Measurements from ENCODE around the gene PLA2G4A.

The PLA2G4A gene

GRCh38 chr1:186882372-186883134, 53.8 kb downstream of the PLA2G4A start:
- Histone ChIP-seq H3K4me2 (ENCODE audit: low read length, poor library complexity, severe bottlenecking) (no peak overlapping the region), H2AFZ (ENCODE audit: low read depth, low read length) (no peak overlapping the region), H2BK12ac (ENCODE audit: low read length in 2 of 2) (no peak overlapping the region), H3K23ac (ENCODE audit: low read length in 2 of 2) (no peak overlapping the region), H3K18ac (ENCODE audit: low read depth in 1 of 2, low read length in 2 of 2) (no peak overlapping the region), H3K9ac (ENCODE audit: low read length) (no peak overlapping the region), H3K14ac (ENCODE audit: low read length in 2 of 2) (no peak overlapping the region), H3K9me3 (ENCODE audit: control insufficient read depth, low read length) (peaks cover 14% of the 10 kb centered on the region), H2BK15ac (ENCODE audit: low read depth, poor library complexity, severe bottlenecking) (no peak overlapping the region), H3K36me3 (ENCODE audit: control insufficient read depth in 1 of 2, insufficient read depth in 2 of 2, low read depth in 1 of 2, low read length in 2 of 2) (no peaks in the 10 kb centered on the region), H3K27ac (ENCODE audit: low read length, poor library complexity, severe bottlenecking) (peak overlapping the region; percentile 50), H4K91ac (ENCODE audit: low read length) (no peak overlapping the region), H3K4me1 (ENCODE audit: control insufficient read depth, insufficient read depth, low read depth, low read length) (no peaks in the 10 kb centered on the region), H3K27me3 (ENCODE audit: control insufficient read depth in 1 of 2, insufficient read depth in 1 of 2, low read length in 2 of 2) (no peaks in the 10 kb centered on the region), H4K8ac (ENCODE audit: low read length) (no peak overlapping the region), H2BK120ac (ENCODE audit: low read depth, low read length) (no peak overlapping the region), H3K4ac (ENCODE audit: low read depth in 1 of 2, low read length in 2 of 2) (no peak overlapping the region), H2AK5ac (ENCODE audit: low read length, severe bottlenecking) (no peak overlapping the region), H3K4me3 (ENCODE audit: insufficient read depth in 1 of 2, low read depth in 1 of 2, low read length in 2 of 2) (no peak overlapping the region), H2BK5ac (ENCODE audit: low read depth, low read length, poor library complexity, severe bottlenecking) (no peak overlapping the region), H3K79me1 (replicated peaks; ENCODE audit: low read length, poor library complexity, severe bottlenecking) (no peaks in the 10 kb centered on the region)
- no peak for DNase-seq
- WGBS: 79% methylated on average over 5 of the region's 6 CpGs

DNA sequence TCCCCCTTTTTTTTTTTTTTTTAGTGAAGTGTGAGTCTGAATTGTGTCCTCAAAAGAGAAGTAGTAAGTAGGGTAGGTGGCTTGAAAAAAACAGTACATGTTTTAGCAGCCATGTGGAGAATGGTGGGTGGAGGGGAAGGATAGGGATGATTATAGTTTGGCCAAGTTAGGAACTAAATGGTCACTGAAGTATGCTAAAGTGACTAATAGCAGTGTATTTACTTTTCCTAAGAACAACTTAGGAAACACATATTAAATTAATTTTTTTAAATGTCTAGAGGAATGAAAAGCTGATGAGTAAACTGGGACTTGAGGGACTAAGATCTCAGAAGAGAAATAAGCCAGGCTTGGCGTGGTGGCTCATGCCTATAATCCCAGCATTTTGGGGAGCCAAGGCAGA, 55.5 kb downstream of the PLA2G4A start:
- Histone ChIP-seq H3K9ac (ENCODE audit: low read length) (no peak overlapping the region), H3K9me3 (ENCODE audit: control insufficient read depth, low read length) (peaks cover 14% of the 10 kb centered on the region), H4K8ac (ENCODE audit: low read length) (no peak overlapping the region), H3K4ac (ENCODE audit: low read depth in 1 of 2, low read length in 2 of 2) (no peak overlapping the region), H3K36me3 (ENCODE audit: control insufficient read depth in 1 of 2, insufficient read depth in 2 of 2, low read depth in 1 of 2, low read length in 2 of 2) (no peaks in the 10 kb centered on the region), H2BK120ac (ENCODE audit: low read depth, low read length) (no peak overlapping the region), H2BK15ac (ENCODE audit: low read depth, poor library complexity, severe bottlenecking) (no peak overlapping the region), H2BK5ac (ENCODE audit: low read depth, low read length, poor library complexity, severe bottlenecking) (no peak overlapping the region), H3K79me1 (replicated peaks; ENCODE audit: low read length, poor library complexity, severe bottlenecking) (no peaks in the 10 kb centered on the region), H4K91ac (ENCODE audit: low read length) (no peak overlapping the region), H2AFZ (ENCODE audit: low read depth, low read length) (no peak overlapping the region), H3K23ac (ENCODE audit: low read length in 2 of 2) (no peak overlapping the region), H3K27ac (ENCODE audit: low read length, poor library complexity, severe bottlenecking) (no peak overlapping the region), H3K4me1 (ENCODE audit: control insufficient read depth, insufficient read depth, low read depth, low read length) (no peaks in the 10 kb centered on the region), H3K18ac (ENCODE audit: low read depth in 1 of 2, low read length in 2 of 2) (peak overlapping the region in 1 of 2 experiments; percentile 12), H2BK12ac (ENCODE audit: low read length in 2 of 2) (no peak overlapping the region), H3K27me3 (ENCODE audit: control insufficient read depth in 1 of 2, insufficient read depth in 1 of 2, low read length in 2 of 2) (no peaks in the 10 kb centered on the region), H3K4me3 (ENCODE audit: insufficient read depth in 1 of 2, low read depth in 1 of 2, low read length in 2 of 2) (no peak overlapping the region), H2AK5ac (ENCODE audit: low read length, severe bottlenecking) (no peak overlapping the region), H3K4me2 (ENCODE audit: low read length, poor library complexity, severe bottlenecking) (no peak overlapping the region), H3K14ac (ENCODE audit: low read length in 2 of 2) (no peak overlapping the region)
- DNase-seq: no peak
- WGBS: 70% methylated on average over 1 of the region's 1 CpG

GRCh38 chr1:186887203-186887602, 58.5 kb downstream of the PLA2G4A start:
- no peak overlapping the region for H3K14ac ChIP-seq (ENCODE audit: low read length in 2 of 2)
- WGBS: 44% methylated on average over 1 of the region's 2 CpGs
- H3K4me1 ChIP-seq (ENCODE audit: control insufficient read depth, insufficient read depth, low read depth, low read length): no peaks in the 10 kb centered on the region

GRCh38 chr1:186888367-186888766, 59.6 kb downstream of the PLA2G4A start:
- Histone ChIP-seq H2BK120ac (ENCODE audit: low read depth, low read length) (no peak overlapping the region), H3K14ac (ENCODE audit: low read length in 2 of 2) (no peak overlapping the region), H3K9me3 (ENCODE audit: control insufficient read depth, low read length) (peaks cover 14% of the 10 kb centered on the region), H3K4ac (ENCODE audit: low read depth in 1 of 2, low read length in 2 of 2) (no peak overlapping the region), H3K18ac (ENCODE audit: low read depth in 1 of 2, low read length in 2 of 2) (no peak overlapping the region), H2BK12ac (ENCODE audit: low read length in 2 of 2) (no peak overlapping the region), H3K4me1 (ENCODE audit: control insufficient read depth, insufficient read depth, low read depth, low read length) (no peaks in the 10 kb centered on the region), H4K91ac (ENCODE audit: low read length) (no peak overlapping the region), H3K23ac (ENCODE audit: low read length in 2 of 2) (no peak overlapping the region), H2BK5ac (ENCODE audit: low read depth, low read length, poor library complexity, severe bottlenecking) (no peak overlapping the region), H2AK5ac (ENCODE audit: low read length, severe bottlenecking) (no peak overlapping the region), H3K4me3 (ENCODE audit: insufficient read depth in 1 of 2, low read depth in 1 of 2, low read length in 2 of 2) (no peak overlapping the region), H3K4me2 (ENCODE audit: low read length, poor library complexity, severe bottlenecking) (no peak overlapping the region), H3K36me3 (ENCODE audit: control insufficient read depth in 1 of 2, insufficient read depth in 2 of 2, low read depth in 1 of 2, low read length in 2 of 2) (no peaks in the 10 kb centered on the region), H2BK15ac (ENCODE audit: low read depth, poor library complexity, severe bottlenecking) (no peak overlapping the region), H2AFZ (ENCODE audit: low read depth, low read length) (no peak overlapping the region), H3K27me3 (ENCODE audit: control insufficient read depth in 1 of 2, insufficient read depth in 1 of 2, low read length in 2 of 2) (no peaks in the 10 kb centered on the region), H3K9ac (ENCODE audit: low read length) (no peak overlapping the region), H3K79me1 (replicated peaks; ENCODE audit: low read length, poor library complexity, severe bottlenecking) (no peaks in the 10 kb centered on the region), H4K8ac (ENCODE audit: low read length) (no peak overlapping the region), H3K27ac (ENCODE audit: low read length, poor library complexity, severe bottlenecking) (no peak overlapping the region)
- WGBS: 80% methylated on average over 1 of the region's 2 CpGs
- no peak for DNase-seq

More at GRCh38 chr1:186887203-186887602, 58.5 kb downstream of the PLA2G4A start:
- Histone ChIP-seq H2BK15ac (ENCODE audit: low read depth, poor library complexity, severe bottlenecking) (no peak overlapping the region), H3K4me3 (ENCODE audit: insufficient read depth in 1 of 2, low read depth in 1 of 2, low read length in 2 of 2) (no peak overlapping the region), H3K36me3 (ENCODE audit: control insufficient read depth in 1 of 2, insufficient read depth in 2 of 2, low read depth in 1 of 2, low read length in 2 of 2) (no peaks in the 10 kb centered on the region), H4K91ac (ENCODE audit: low read length) (no peak overlapping the region), H3K4ac (ENCODE audit: low read depth in 1 of 2, low read length in 2 of 2) (no peak overlapping the region), H3K23ac (ENCODE audit: low read length in 2 of 2) (no peak overlapping the region), H4K8ac (ENCODE audit: low read length) (no peak overlapping the region), H2AK5ac (ENCODE audit: low read length, severe bottlenecking) (no peak overlapping the region), H3K9ac (ENCODE audit: low read length) (no peak overlapping the region), H3K9me3 (ENCODE audit: control insufficient read depth, low read length) (peaks cover 14% of the 10 kb centered on the region), H2BK120ac (ENCODE audit: low read depth, low read length) (no peak overlapping the region), H3K27ac (ENCODE audit: low read length, poor library complexity, severe bottlenecking) (no peak overlapping the region), H3K27me3 (ENCODE audit: control insufficient read depth in 1 of 2, insufficient read depth in 1 of 2, low read length in 2 of 2) (no peaks in the 10 kb centered on the region), H3K4me2 (ENCODE audit: low read length, poor library complexity, severe bottlenecking) (no peak overlapping the region), H3K79me1 (replicated peaks; ENCODE audit: low read length, poor library complexity, severe bottlenecking) (no peaks in the 10 kb centered on the region), H2AFZ (ENCODE audit: low read depth, low read length) (no peak overlapping the region), H2BK5ac (ENCODE audit: low read depth, low read length, poor library complexity, severe bottlenecking) (no peak overlapping the region), H3K18ac (ENCODE audit: low read depth in 1 of 2, low read length in 2 of 2) (no peak overlapping the region), H2BK12ac (ENCODE audit: low read length in 2 of 2) (no peak overlapping the region)
- peak; percentile 23 for DNase-seq

Measured in mesenchymal stem cell (in vitro differentiated cells and primary cell).